DND-41 (cell line): ENCODE measurements around the gene EPHA3.

Experiments used
- EZH2 ChIP-seq: IDR thresholded peaks from 3 replicates; pipeline ENCODE4 v1.6.1; 2012; ENCODE audit warnings: borderline replicate concordance, low read depth, mild to moderate bottlenecking, moderate library complexity, low read length, inconsistent platforms; ENCODE audit not compliant: severe bottlenecking
- TF ChIP-seq, protein P1 (sequence below): IDR thresholded peaks from 2 replicates; pipeline ENCODE4 v1.5.1; 2012; ENCODE audit warnings: borderline replicate concordance, low read length, moderate library complexity, mild to moderate bottlenecking; ENCODE audit not compliant: poor library complexity, severe bottlenecking; ENCODE audit errors: extremely low read depth

DNA sequence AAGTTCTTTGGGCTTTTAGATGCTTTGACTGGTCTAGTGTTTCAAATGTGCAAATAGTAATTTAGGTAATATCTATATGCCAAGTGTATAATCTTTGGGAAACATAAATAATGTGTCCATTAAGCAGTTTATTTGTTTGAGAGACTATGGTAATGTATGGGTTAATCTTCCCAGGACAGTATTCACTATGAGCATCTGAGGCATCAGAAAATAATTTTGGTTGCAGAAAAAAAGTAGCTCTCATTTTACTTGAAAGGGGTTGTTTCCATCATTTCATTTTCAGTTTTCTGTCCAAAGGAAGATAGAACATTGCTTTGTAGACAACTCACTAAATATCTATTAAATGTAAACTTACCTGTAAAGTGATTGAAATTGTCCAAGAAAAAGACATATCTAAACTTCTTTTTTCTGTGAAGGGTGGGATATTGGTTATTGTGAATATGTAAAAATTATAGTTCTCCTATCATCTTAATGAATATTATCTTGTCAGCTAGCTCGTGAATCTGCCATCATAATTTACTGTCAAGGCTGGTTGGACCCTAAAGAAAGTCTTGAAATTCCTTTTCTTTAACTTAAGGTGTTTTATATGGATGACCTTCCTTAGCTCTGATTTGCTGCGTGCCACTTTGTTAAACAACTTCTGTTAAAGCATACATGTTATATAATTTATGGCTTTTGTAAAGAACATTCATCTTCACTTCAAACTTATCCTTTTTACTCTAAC, 108.8 kb downstream of the EPHA3 start:
- TF ChIP-seq, protein P1, sequence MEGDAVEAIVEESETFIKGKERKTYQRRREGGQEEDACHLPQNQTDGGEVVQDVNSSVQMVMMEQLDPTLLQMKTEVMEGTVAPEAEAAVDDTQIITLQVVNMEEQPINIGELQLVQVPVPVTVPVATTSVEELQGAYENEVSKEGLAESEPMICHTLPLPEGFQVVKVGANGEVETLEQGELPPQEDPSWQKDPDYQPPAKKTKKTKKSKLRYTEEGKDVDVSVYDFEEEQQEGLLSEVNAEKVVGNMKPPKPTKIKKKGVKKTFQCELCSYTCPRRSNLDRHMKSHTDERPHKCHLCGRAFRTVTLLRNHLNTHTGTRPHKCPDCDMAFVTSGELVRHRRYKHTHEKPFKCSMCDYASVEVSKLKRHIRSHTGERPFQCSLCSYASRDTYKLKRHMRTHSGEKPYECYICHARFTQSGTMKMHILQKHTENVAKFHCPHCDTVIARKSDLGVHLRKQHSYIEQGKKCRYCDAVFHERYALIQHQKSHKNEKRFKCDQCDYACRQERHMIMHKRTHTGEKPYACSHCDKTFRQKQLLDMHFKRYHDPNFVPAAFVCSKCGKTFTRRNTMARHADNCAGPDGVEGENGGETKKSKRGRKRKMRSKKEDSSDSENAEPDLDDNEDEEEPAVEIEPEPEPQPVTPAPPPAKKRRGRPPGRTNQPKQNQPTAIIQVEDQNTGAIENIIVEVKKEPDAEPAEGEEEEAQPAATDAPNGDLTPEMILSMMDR = no peak
- TF ChIP-seq EZH2 = no peak
